C4-2B (cell line): Measurements from ENCODE around the gene KLHDC4.

Experiments
- H3K27ac ChIP-seq: fragments of 450-650 bp; 2 replicates; pipeline ENCODE4 v1.5.1; 2017
- ZFX ChIP-seq: fragments of 450-650 bp; IDR thresholded peaks from 2 replicates; pipeline ENCODE4 v1.6.1; 2017
- TF ChIP-seq, protein P1 (sequence below): fragments of 450-650 bp; conservative IDR thresholded peaks from 2 replicates; pipeline ENCODE4 v1.5.1; 2017; ENCODE audit warnings: mild to moderate bottlenecking

KLHDC4 gene

DNA sequence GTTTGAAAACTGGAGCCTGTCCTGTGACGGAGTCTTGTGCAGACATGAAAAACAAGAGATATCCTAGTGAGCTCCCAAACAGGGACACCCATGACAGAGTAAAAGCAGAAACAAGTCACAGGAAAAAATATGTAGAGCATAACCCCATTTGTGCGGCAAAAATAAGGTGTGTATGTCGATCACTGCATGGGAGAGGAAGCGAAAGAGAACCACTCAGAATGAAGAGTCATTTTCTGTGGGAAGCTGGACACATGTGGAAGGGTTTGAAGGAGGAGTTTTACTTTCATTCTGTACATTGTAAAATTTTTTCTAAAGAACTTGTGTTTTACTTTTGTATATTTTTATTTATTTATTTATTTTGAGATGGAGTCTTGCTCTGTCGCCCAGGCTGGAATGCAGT lies 91.4 kb downstream of the KLHDC4 start:
- no peak overlapping the region for H3K27ac ChIP-seq
- TF ChIP-seq, protein P1, sequence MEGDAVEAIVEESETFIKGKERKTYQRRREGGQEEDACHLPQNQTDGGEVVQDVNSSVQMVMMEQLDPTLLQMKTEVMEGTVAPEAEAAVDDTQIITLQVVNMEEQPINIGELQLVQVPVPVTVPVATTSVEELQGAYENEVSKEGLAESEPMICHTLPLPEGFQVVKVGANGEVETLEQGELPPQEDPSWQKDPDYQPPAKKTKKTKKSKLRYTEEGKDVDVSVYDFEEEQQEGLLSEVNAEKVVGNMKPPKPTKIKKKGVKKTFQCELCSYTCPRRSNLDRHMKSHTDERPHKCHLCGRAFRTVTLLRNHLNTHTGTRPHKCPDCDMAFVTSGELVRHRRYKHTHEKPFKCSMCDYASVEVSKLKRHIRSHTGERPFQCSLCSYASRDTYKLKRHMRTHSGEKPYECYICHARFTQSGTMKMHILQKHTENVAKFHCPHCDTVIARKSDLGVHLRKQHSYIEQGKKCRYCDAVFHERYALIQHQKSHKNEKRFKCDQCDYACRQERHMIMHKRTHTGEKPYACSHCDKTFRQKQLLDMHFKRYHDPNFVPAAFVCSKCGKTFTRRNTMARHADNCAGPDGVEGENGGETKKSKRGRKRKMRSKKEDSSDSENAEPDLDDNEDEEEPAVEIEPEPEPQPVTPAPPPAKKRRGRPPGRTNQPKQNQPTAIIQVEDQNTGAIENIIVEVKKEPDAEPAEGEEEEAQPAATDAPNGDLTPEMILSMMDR, result no peak
- no peak for TF ChIP-seq ZFX

GRCh38 chr16:87671715-87672270 lies 94.0 kb downstream of the KLHDC4 start:
- no peak for TF ChIP-seq ZFX
- TF ChIP-seq, protein P1, result no peak
- H3K27ac ChIP-seq, result no peak overlapping the region

DNA sequence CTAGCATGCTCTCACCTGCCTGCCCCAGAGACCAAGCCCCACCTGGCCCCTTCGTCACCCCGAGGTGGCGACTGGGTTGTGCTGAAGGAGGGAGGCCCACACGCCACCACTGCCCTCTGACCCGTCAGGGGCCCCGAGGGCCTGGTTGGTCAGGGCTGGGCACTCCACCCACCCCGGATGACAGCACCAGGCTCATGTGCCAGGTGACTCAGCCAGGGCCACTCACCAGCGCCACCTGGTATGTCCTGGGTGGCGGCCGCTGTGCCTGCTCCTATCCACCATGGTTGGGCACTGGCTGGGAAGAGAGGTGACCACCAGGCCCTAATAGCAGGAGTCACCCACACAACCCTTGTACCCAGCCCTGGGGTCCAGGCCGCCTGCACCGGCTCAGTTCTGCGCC lies 94.6 kb downstream of the KLHDC4 start:
- TF ChIP-seq, protein P1, result no peak
- no peak for TF ChIP-seq ZFX
- H3K27ac ChIP-seq, result no peak overlapping the region

- TF ChIP-seq ZFX, result no peak
- TF ChIP-seq, protein P1, result no peak
- no peak overlapping the region for H3K27ac ChIP-seq
Observed at GRCh38 chr16:87669672-87670071, 96.1 kb downstream of the KLHDC4 start.

GRCh38 chr16:87667946-87668345 lies 97.8 kb downstream of the KLHDC4 start:
- TF ChIP-seq ZFX, result no peak
- TF ChIP-seq, protein P1, result no peak

GRCh38 chr16:87667443-87667842 lies 98.3 kb downstream of the KLHDC4 start:
- H3K27ac ChIP-seq, result no peak overlapping the region
- TF ChIP-seq, protein P1, result no peak
- no peak for TF ChIP-seq ZFX

More at GRCh38 chr16:87667946-87668345, 97.8 kb downstream of the KLHDC4 start:
- no peak overlapping the region for H3K27ac ChIP-seq

DNA sequence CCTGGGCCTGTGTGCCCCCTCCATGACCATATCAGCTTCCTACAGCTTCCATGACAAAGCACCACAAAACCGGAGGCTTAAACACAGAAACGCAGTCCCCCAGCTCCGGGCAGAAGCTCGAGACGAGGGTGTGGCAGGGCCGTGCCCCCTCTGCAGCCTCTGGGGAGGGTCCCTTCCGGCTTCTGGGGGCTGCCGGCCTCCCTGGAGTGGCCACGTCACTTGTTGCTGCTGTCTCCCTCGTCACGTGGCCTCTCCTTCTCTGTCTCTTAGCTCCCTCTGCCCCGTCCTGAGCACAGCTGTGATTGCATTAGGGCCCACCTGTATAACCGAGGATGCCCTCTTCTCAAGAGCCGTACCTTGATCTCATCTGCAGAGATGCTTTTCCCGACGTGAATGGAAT lies 98.9 kb downstream of the KLHDC4 start:
- TF ChIP-seq, protein P1, result no peak
- no peak overlapping the region for H3K27ac ChIP-seq
